GM19193 (cell line): Measurements from ENCODE around the gene MCF2L2.

Experiments
- POLR2A ChIP-seq: IDR thresholded peaks from 4 replicates; pipeline ENCODE4 v1.6.1; 2011; ENCODE audit not compliant: insufficient read depth, insufficient read length; ENCODE audit errors: extremely low read depth

The MCF2L2 gene

DNA sequence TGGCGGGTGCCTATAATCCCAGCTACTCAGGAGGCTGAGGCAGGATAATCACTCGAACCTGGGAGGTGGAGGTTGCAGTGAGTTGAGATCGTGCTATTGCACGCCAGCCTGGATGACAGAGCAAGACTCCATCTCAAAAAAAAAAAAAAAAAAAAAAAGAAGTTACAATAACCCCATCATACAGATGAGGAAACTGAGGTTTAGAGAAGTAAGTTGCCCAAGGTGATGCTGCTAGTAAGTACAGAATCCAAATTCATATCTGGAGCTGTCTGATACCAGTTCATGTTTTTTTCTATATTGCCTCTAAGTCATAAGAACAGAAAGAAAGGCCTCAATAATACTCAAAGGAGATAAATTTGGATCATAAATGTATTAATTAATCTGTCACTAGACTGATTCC lies 40.6 kb downstream of the MCF2L2 start:
- TF ChIP-seq POLR2A: no peak

GRCh38 chr3:183386651-183387050 lies 41.8 kb downstream of the MCF2L2 start:
- TF ChIP-seq POLR2A: no peak

DNA sequence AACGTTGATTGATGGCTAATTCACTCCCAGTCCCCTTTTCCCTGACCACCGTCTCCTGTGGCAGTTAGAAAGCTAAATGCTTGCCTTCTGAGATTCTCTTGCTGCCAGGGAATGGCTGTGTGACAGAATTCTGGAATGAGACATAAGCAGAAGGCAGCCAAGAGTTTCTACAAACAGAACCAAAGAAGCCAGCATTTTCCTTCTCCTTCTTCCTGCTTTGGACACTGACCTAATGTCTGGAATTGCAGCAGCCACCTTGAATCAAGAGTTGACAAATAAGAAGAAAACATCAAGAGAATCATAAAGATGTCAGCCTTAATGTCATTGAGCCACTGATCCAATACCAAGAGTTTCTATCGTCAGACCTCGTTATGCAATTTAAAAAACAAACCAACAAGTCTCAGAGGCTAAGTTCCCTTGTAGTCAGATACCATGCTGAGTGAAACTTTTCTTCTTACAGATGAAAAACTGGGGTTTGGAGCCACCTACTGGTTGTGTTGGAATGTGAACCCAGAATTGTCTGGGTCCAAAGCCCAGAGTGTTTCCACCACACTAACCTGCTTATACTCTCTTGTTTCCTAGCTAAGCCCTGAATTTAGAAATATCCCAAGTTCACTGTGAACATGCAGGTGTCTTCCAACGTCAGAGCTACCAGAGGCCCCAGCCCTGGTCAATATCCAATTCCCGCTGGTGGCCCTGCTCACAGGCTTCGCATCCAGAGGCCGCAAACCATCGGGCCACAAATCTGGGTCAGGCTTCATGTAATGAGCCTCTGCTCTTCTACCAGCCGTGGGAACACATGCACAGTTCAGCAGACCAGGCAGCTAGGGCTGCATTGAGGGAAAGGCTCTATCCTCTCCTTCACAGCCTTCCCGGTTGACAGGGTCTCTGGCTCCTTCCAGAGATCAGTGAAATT lies 42.5 kb downstream of the MCF2L2 start:
- TF ChIP-seq POLR2A: no peak

- no peak for TF ChIP-seq POLR2A
These were observed 46.7 kb downstream of the MCF2L2 start for GRCh38 chr3:183381673-183382072.

- no peak for TF ChIP-seq POLR2A
These were observed 47.2 kb downstream of the MCF2L2 start for GRCh38 chr3:183381179-183381578.

DNA sequence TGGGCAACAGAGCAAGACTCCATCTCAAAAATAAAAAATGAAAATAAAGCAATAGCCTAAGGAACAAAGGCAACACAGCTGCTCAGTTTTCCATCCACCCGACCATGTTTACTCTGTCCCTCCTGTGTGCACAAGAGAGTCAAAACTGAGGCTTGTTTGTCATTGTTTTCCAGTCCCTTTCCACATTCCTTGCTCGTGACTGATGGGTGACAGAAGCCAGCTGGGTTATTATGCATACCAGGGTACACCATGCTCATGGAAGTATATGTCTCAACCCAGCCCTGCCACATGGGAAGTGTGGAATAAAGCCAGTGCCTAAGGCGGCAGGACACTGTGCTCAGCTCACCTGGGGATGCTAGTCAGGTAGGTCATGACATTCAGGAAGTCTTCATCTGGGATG lies 49.5 kb downstream of the MCF2L2 start:
- TF ChIP-seq POLR2A: no peak

DNA sequence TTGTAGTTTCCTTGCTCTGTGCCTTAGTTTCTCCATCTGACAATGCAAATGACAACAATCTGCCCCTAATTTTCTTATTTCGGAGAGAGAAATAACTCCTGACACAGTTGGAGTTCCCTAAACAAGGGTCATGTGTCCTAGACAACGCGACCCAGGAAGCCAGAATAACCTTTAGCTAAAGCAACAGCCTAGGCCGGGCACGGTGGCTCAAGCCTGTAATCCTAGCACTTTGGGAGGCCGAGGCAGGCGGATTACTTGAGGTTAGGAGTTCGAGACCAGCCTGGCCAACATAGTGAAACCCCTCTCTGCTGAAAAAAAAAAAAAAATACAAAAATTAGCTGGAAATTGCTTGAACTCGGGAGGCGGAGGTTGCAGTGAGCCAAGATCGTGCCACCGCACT lies 49.9 kb downstream of the MCF2L2 start:
- no peak for TF ChIP-seq POLR2A

DNA sequence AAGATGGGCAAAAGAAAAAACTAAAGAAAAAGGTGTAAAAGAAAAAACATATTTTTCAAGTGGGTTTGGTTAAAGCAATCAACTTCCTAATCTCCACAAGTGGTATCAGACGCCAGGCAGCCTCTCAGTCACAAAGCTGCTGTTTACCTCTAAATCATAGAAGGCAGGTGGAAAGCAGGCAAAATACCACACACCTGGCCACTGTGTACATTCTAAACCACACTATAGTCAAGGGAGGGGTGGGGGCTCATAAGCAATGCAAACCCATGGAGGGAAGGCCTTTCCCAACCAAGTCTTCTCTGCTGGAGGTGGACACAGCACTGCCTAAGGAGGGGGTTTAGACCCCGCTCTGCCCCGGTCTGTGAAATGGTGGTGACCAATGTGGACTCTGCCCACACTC lies 50.4 kb downstream of the MCF2L2 start:
- TF ChIP-seq POLR2A: no peak

GRCh38 chr3:183377307-183377959 lies 51.0 kb downstream of the MCF2L2 start:
- no peak for TF ChIP-seq POLR2A

DNA sequence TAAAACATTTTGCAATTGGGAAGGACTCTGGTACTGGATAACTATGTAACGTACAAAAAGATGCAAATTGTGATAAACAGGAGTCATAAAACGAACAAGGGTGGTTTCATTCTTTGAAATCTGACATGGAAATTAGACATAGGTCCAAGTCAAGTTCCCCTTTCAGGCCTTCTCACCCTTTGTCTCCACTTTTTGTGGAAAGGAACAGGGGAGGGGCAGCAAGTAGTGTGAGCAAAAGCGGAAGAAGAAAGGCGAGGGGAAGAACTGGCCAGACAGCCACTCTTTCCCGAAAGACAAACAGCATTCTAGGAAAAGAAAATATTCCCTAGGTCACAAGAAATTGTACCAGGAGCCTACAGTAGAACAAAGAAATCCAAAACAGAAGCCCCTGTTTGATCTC lies 52.6 kb downstream of the MCF2L2 start:
- TF ChIP-seq POLR2A: no peak

DNA sequence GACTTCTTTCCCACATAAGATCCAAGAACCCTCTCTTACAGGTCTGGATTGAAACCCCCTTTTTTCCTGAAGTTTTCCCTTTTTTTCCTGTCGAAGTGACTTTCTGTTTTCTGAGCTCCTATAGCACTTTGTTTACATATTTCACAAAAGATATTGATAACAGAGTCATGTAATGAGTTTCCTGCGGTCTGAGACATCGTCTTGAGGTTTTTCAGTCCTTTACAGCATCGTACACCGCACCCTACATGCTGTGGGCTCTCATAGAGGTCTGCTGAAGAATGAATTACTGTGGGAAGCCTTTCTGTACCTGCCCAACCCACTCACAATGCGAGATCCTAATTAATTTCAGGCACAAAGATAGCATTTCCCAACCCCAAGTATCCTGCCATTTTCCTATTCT lies 53.1 kb downstream of the MCF2L2 start:
- TF ChIP-seq POLR2A: no peak

- TF ChIP-seq POLR2A: no peak
These were observed 55.5 kb downstream of the MCF2L2 start for GRCh38 chr3:183372911-183373310.

DNA sequence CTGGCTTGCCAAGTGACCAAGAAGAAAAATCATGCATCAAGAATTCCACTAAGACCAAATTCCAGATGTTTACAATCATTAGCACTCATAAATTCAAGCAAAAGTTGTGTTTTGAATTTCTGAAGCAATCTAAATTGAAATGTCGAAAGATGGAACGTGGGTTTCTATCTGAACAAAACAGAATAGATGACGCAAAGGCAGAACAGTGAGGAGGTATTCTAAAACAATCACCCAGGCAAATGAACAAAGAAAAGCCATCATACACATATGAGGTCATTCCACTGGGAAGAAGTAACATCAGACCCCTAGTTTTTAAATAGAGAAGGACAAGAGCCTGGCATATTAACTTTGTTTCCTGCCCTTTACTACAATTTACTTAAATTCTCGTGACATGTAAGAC lies 58.0 kb downstream of the MCF2L2 start:
- no peak for TF ChIP-seq POLR2A

- no peak for TF ChIP-seq POLR2A
These were observed 58.8 kb downstream of the MCF2L2 start for GRCh38 chr3:183369627-183370026.

- no peak for TF ChIP-seq POLR2A
These were observed 59.3 kb downstream of the MCF2L2 start for GRCh38 chr3:183369117-183369516.
